B cell (primary cell): ENCODE measurements around the gene FKBP10.

Source experiments
- EZH2 ChIP-seq: IDR thresholded peaks from 2 replicates; pipeline ENCODE4 v1.6.1; 2012; ENCODE audit warnings: borderline replicate concordance, low read depth, mild to moderate bottlenecking, moderate library complexity, low read length; ENCODE audit not compliant: insufficient read depth, poor library complexity, severe bottlenecking
- TF ChIP-seq, protein P1 (sequence below): fragments of 200-600 bp; IDR thresholded peaks from one replicate; pipeline ENCODE4 v1.8.0; 2022; ENCODE audit warnings: antibody characterized with exemption, mild to moderate bottlenecking

DNA sequence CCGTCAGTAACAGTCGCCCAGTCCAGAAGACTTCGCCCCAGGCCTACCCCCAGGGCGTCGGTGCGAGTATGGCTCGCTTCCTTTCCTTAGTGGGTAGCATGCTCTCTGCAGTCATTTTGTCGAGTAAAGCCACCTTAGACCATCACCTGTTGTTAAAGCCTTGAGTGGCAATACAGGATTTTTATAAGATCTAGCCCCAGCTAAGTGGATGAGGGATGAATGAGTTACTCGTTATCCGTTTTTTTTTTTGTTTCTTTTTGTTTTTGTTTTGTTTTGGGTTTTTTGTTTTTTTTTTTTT, 52.7 kb downstream of the FKBP10 start:
- TF ChIP-seq, protein P1, sequence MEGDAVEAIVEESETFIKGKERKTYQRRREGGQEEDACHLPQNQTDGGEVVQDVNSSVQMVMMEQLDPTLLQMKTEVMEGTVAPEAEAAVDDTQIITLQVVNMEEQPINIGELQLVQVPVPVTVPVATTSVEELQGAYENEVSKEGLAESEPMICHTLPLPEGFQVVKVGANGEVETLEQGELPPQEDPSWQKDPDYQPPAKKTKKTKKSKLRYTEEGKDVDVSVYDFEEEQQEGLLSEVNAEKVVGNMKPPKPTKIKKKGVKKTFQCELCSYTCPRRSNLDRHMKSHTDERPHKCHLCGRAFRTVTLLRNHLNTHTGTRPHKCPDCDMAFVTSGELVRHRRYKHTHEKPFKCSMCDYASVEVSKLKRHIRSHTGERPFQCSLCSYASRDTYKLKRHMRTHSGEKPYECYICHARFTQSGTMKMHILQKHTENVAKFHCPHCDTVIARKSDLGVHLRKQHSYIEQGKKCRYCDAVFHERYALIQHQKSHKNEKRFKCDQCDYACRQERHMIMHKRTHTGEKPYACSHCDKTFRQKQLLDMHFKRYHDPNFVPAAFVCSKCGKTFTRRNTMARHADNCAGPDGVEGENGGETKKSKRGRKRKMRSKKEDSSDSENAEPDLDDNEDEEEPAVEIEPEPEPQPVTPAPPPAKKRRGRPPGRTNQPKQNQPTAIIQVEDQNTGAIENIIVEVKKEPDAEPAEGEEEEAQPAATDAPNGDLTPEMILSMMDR, result peak; percentile 6
- TF ChIP-seq EZH2, result no peak
